BJ (cell line): ENCODE data around the gene RGS6. TPM values are rescaled to one million over a fixed set of nuclear protein-coding genes. Genes with fewer than 3 reads are reported as not detected.

ENCODE experiments used
- CTCF ChIA-PET: fragments of 350-600 bp; formaldehyde crosslinking; extraction: SDS; loops from one replicate; lab custom pipeline; 2021; ENCODE audit warnings: antibody characterized with exemption, inconsistent platforms; lab: Yijun Ruan, JAX
- POLR2A ChIA-PET: fragments of 300-600 bp; sonication (Branson Sonifier 250); formaldehyde crosslinking; extraction: SDS; loops from one replicate; lab custom pipeline; 2021; ENCODE audit warnings: antibody characterized with exemption; lab: Charles Lee
- DNase-seq: peaks from one replicate; pipeline ENCODE4 v3.0.0-alpha.2; 2011; ENCODE audit warnings: low read depth
- H3K27me3 ChIP-seq: 2 replicates; pipeline ENCODE4 v1.6.0; 2011; ENCODE audit warnings: low read length; ENCODE audit not compliant: control insufficient read depth, insufficient read depth
- H3K36me3 ChIP-seq: 2 replicates; pipeline ENCODE4 v1.5.1; 2011; ENCODE audit warnings: low read length; ENCODE audit not compliant: control insufficient read depth, insufficient read depth
- H3K4me3 ChIP-seq: 2 replicates; pipeline ENCODE4 v1.5.1; 2011; ENCODE audit warnings: low read depth, mild to moderate bottlenecking, control low read depth, low read length
- CTCF ChIP-seq: IDR thresholded peaks from 2 replicates; pipeline ENCODE4 v1.5.1; 2011; ENCODE audit warnings: low read depth, mild to moderate bottlenecking, control low read depth, inconsistent platforms, low read length, moderate library complexity; ENCODE audit not compliant: insufficient read depth
- polyA plus RNA-seq: library from polyadenylated mRNA; depleted of rRNA; stranded (reverse); fragments of >200 nt; gene quantifications from 2 replicates; pipeline ENCODE4 v1.2.3, GENCODE V29; 2011

Gene RGS6
- polyA plus RNA-seq, 1 experiment: not detected

- Histone ChIP-seq H3K4me3 (no peak overlapping the region), H3K27me3 (no peaks in the 10 kb centered on the region), H3K36me3 (no peaks in the 10 kb centered on the region)
- ChIA-PET CTCF (interaction anchor here (1.0 kb wide), 1 partner anchor 12 kb away, joined by 4 read pairs; no protein-coding TSS in a partner anchor), POLR2A (no interaction called here)
- no peak for TF ChIP-seq CTCF
- no peak for DNase-seq
These were observed 476.8 kb downstream of the RGS6 start for GRCh38 chr14:72409047-72409446.

- H3K36me3 ChIP-seq: no peaks in the 10 kb centered on the region
- no peaks in the 10 kb centered on the region for H3K27me3 ChIP-seq
- ChIA-PET CTCF (no interaction called here), POLR2A (no interaction called here)
- no peak for DNase-seq
- no peak for TF ChIP-seq CTCF
- no peak overlapping the region for H3K4me3 ChIP-seq
These were observed 484.0 kb downstream of the RGS6 start for GRCh38 chr14:72416081-72416849.

GRCh38 chr14:72416892-72417291 is 484.7 kb downstream of the RGS6 start:
- DNase-seq: no peak
- H3K36me3 ChIP-seq: no peaks in the 10 kb centered on the region
- no peaks in the 10 kb centered on the region for H3K27me3 ChIP-seq
- ChIA-PET POLR2A (no interaction called here), CTCF (no interaction called here)
- TF ChIP-seq CTCF: no peak
- H3K4me3 ChIP-seq: no peak overlapping the region

- CTCF ChIA-PET: no interaction called here
- Histone ChIP-seq H3K27me3 (no peaks in the 10 kb centered on the region), H3K4me3 (no peak overlapping the region), H3K36me3 (no peaks in the 10 kb centered on the region)
- no peak for TF ChIP-seq CTCF
- no peak for DNase-seq
- POLR2A ChIA-PET: no interaction called here
These were observed 486.6 kb downstream of the RGS6 start for GRCh38 chr14:72418806-72419205.

- ChIA-PET CTCF (interaction anchor here (0.6 kb wide), 1 partner anchor 10 kb away, joined by 3 read pairs; no protein-coding TSS in a partner anchor), POLR2A (no interaction called here)
- no peak for DNase-seq
- no peak for TF ChIP-seq CTCF
- Histone ChIP-seq H3K36me3 (no peaks in the 10 kb centered on the region), H3K27me3 (no peaks in the 10 kb centered on the region), H3K4me3 (no peak overlapping the region)
These were observed 487.1 kb downstream of the RGS6 start for GRCh38 chr14:72419226-72419775.
